Stimulated activated CD8-positive, alpha-beta memory T cell treated with anti-CD3 and anti-CD28 coated beads, Interleukin-7, amount 100 ng/mL, for 4 hours (primary cell): ENCODE measurements around the gene SARNP.

Source experiments
- DNase-seq, 2 donors: peaks; one replicate each; pipeline ENCODE4 v3.0.0-alpha.2; 2020; ENCODE audit warnings: low read depth in 2 of 2

The SARNP gene

DNA sequence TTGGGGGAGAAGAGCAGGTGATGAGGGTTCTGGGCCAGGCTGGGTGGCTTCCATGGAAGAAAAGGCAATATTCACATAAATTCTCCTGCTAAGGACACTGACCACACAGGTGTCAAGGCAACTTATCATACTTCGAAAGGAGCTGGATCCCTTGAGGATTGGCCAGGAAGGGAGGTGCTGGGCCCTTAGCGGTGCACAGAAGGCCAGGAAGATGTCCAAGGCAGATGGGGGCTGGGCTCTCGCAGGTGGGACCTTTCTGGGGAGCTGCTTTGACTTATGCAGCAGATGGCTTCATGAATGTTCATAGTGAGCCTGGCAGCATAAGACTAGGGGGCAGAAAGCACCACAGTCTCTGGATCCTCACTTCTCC is 92.6 kb downstream of the SARNP start:
- no peak for DNase-seq

DNA sequence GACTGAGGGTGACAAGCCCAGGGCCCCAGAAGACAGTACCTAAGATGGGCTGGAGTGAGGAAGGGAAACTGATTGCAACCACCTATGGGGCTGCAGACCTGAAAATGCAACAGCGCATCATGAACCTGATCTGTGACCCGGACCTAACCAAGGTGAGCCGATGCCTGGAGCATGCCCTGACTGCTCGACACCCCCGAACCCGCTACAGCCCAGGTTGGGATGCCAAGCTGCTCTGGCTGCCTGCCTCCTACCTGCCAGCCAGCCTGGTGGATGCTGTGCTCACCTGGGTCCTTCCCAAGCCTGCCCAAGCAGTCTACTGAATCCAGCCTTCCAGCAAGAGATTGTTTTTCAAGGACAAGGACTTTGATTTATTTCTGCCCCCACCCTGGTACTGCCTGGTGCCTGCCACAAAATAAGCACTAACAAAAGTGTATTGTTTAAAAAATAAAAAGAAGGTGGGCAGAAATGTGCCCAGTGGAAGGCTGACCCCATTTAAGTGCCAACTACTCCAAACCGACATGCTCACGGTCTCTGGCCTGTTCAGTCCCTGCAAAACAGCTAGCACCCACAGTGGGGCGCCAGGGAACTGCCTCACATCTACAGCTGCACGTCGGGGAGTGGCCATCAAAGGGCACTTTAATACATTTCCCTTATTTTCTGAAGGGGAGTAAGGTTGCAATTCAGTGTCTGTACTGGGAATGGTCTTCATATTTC is 93.1 kb downstream of the SARNP start:
- DNase-seq = peak; percentile 37 to 40

DNA sequence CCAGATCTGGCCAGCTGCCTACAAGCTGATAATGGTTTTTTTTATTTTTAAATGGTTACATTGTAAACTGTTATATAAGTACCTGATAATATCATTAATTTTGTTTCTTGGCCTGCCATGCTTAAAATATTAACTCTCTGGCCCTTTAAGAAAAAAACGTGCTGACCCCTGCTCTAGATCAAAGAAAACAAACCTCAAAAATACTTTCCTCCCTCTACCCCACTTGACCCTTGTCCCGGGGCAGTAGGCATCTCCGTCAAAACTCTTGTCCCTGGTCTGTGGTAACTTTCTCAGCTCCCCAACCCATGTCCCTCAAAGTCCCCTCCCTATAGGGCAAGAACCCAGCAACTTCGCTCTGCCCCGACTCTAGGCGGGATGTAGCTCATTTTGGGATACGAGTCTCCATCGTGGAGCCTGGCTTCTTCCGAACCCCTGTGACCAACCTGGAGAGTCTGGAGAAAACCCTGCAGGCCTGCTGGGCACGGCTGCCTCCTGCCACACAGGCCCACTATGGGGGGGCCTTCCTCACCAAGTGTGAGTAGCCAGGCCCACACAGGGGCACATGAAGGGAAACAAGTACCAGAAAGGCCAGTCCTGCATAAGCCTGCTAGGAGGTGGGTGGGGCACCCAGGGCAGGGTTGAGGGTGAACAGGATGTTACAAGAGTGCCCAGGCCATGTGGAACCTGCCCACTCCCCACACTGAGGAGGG is 93.9 kb downstream of the SARNP start:
- DNase-seq = no peak

DNA sequence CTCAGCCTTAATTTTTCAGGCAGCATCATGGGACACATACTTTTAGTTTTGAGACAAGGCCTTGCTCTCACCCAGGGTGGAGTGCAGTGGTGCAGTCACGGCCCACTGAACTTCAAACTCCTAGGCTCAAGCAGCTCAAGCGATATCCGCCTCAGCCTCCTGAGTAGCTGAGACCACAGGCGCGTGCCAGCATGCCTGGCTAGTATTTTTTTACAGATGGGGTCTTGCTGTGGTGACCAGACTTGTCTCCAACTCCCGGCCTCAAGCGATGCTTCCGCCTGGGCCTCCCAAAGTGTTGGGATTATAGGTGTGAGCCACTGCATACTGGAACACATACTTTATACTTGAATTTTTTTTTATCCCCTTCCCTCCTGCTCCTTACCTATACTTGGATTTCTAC is 94.6 kb downstream of the SARNP start:
- DNase-seq = no peak

DNA sequence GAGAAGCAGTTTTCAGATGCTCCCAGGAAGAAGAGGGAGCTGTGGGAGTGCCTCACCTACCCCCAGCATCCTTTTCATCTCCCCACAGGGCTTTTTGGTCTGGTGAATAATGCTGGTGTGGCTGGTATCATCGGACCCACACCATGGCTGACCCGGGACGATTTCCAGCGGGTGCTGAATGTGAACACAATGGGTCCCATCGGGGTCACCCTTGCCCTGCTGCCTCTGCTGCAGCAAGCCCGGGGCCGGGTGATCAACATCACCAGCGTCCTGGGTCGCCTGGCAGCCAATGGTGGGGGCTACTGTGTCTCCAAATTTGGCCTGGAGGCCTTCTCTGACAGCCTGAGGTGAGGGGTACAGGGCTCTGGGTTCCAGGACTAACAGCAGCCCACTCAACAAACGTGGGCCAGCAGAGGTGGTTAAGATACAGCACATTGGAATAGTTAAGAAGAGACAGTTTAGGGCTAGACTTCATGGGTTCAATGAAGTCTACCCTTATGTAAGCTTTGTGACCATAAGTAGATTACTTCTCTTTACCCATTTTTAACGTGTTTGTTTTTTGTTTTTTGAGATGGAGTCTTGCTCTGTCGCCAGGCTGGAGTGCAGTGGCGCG is 95.8 kb downstream of the SARNP start:
- DNase-seq = no peak

DNA sequence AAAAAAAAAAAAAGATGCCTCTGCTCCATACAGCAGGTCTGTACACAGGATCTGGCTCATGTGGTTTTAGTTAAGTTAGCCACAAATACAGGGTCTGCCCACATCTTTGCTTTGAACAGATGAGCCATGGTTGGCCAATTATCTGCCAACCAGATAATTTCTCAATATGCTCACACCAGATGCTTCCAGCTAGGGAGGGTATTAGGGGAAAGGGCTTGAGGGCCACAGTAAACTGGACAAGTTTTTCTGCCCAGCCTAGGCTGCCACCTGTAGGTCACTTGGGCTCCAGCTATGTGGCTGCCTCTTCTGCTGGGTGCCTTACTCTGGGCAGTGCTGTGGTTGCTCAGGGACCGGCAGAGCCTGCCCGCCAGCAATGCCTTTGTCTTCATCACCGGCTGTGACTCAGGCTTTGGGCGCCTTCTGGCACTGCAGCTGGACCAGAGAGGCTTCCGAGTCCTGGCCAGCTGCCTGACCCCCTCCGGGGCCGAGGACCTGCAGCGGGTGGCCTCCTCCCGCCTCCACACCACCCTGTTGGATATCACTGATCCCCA is 96.6 kb downstream of the SARNP start:
- DNase-seq = no peak

DNA sequence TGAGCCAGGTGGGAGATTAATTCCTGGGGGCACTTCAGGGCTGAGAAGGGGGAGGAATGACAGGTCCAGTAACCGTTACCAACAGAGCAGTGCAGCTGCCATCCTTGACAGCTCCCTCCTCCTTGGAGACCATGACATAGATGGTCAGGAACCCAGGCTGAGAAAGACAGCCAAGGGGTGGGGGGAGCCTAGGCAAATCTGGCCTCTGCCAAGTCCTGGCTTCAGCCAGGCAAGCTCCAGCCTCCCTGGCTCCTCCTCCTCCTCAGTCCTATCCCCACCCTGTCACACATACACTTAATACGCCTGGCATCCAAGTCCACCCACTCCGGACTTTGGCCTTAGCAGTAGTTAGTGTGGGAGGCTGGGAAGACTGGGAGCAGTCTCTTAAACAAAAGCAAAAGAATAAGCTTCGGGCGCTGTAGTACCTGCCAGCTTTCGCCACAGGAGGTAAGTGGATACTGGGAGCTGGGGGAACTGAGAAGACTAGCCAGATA is 97.4 kb downstream of the SARNP start, which contains the start of gene RDH5:
TSS of gene RDH5 (plus strand) at position 323 of the 494 bp plus-strand sequence. CDS start 792 bp downstream, outside the sequence.
- no peak for DNase-seq

DNA sequence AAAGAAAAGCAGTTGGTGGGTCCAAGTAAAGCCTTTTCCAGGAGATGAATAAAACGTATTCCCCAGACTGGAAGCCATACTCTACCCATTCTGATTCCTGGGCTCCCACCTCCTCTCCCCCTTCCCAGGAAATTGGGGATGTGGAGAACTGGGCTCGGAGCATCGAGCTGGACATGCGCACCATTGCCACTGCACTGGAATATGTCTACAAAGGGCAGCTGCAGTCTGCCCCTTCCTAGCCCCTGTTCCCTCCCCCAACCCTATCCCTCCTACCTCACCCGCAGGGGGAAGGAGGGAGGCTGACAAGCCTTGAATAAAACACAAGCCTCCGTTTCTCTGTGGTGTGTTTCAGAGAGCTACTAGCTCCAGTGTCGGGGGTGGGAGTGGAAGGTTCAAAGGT is 98.2 kb downstream of the SARNP start:
- no peak for DNase-seq

DNA sequence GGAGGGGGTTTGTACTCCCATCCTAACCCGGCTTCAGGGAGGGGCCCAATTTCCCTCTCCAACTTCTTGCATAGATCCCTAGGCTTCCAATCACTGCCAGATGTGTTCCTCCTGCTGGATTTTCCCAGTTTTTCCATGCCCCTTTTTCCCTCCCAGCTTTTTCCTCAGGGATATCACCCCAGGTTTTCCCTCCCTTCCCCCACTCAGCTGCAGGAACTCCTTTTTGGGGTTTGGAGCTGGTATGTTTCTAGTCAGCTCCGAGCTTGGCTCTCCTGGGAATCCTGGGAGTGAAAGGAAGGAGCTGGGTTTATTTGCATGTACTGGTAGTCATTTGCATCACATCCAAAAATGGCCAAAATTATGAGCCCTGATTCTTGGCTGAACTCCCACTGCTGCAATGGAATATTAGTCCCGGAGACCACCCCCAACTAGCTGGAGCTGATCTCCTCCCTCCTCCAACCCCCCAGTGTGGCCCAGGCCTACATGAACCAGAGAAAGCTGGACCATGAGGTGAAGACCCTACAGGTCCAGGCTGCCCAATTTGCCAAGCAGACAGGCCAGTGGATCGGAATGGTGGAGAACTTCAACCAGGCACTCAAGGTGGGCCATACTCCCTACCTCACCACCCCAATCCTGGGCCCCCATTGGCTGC is 98.8 kb downstream of the SARNP start:
- DNase-seq = no peak

DNA sequence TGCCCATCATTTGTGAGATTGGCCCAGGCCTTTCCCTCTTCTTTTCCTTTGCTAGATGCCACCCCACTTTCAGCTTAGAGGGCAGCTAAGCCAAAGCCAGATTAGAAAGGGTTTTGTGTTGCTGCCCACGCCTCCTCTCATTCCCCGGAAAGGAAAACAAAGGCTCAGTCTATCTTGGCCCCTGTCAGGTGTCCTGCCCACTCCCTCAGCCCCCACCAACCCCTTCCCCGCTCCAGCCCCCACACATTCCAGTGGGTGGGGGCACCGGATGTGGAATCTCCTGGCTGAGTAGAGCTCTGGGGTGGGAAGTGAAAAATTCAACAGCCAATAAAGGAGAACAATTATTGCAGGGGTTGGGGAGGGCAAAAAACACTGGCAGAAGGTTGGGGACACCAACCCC is 99.5 kb downstream of the SARNP start:
- no peak for DNase-seq

DNA sequence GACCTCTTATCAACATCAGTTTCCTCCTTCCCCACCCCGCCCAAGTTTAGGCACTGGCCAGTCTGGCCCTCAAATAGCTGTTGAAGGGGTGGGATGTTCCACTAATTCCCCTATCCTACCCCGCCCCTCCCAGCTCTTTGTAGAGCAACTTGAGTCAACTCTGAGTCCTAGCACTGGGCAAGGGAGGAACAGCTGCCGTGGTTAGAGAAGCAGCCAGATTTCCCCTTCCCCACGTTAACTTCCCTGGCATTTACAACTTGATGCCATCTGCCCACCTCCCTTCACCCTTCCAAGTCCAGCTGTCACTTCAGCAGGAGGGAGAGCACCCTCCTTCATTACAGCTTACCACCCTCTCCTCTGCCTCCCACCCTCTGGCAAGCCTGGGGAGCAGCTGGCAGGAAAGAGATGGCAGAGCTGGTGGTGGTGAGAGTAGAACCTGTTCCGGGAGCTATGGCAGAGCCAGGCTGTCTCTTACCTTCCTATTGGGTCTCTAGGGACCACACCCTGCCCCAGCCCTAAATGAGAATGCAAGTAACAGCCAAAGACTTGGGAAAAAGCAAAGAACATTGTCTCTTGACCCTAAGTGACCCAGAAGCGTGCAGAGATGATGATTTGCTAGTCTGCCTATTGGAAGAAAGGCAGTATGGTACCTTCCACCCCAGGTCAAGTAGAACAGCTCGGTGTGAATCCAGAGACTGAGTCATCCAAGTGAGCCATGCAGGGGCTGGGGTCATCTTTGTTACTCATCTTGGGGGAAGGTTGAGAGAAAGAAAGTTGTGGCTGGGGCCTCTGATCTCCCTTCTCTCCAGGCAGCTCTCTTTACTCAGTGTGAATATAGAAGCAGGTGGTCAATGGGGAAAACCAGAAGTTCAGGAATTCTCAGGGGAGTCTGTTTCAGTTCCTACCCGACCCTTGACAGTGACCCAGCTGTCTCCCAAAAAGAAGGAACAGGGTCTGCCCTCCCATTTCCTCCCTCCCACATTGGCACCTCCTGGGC is 100.2 kb downstream of the SARNP start:
- DNase-seq = no peak

DNA sequence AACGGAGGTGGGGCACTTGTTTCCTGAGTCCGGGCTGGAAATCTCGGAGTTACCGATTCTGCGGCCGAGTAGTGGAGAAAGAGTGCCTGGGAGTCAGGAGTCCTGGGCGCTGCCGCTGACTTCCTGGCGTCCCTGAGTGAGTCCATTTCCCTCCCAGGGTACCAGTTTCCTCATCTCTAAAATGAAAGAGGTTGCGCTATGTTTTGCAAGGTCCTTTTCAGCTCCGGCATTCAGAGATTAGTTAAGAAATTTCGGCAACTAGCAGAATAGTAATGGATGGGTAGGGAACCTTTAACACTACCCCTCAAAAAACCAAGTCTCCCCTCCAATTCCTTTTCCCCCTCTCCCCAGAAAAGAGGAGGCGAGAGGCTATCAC is 101.0 kb downstream of the SARNP start:
- no peak for DNase-seq

DNA sequence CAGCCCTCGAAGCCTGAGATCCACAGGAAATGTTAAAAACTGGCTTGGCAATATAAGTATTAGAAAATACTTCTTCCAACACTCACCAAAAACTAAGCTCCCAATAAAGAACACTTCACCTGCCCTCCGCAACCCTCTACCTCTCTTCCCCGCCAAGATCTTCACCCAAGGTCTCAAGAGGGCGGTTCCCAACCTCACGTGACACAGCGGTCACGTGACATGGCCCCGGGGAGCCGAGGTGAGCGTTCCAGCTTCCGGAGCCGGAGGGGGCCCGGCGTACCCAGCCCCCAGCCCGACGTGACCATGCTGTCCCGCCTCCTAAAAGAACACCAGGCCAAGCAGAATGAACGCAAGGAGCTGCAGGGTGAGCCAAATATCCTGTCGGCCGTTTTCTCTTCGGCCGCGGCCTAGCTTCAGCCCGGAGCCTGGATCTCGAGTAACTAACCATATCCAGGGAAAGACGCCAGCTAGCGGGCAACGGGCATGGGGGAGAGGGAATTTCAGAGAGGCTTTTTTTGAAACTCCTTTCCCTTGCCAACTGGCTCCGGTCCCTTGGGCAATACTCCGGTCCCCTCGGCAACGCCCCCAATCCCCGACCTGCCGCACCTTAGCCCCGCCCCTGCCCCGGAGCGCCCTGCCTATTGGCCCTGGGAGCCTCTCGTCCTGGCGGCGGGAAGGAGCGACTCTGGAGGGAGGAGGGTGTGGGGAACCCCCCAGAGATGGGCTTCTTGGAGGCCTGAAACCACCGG is 101.5 kb downstream of the SARNP start, which contains the start of gene BLOC1S1:
TSS of gene BLOC1S1 (plus strand) at position 214 of the 749 bp plus-strand sequence. CDS start at position 220, 6 bp downstream.
- peak; percentile 81 to 85 for DNase-seq

DNA sequence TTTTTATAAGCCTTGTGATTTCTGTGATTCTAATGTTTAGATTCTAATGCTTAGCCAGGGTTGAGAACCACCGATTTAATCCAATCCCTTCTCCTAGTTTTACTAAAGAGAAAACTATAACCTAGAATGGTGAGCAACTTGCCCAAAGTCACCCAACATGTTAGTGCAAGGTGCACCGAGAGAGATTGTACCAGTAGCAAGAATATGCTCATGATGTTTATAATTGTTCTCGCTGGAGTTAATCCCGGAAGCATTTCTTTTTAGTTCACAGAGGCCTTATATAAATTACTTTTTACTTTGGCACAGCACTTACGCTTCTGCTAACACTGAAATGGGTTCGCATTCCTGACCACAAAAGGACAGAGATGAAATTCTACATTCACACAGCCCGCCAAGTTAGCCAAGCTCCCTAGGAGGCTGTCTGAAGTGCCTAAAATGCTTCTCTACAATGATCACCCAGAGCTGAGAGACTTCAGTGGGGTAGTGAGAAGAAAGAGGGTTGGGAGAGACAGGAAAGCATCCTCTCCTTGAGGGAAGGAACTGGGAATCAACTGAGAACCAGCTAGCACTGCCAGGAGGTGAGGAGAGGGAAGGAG is 102.3 kb downstream of the SARNP start:
- no peak for DNase-seq

DNA sequence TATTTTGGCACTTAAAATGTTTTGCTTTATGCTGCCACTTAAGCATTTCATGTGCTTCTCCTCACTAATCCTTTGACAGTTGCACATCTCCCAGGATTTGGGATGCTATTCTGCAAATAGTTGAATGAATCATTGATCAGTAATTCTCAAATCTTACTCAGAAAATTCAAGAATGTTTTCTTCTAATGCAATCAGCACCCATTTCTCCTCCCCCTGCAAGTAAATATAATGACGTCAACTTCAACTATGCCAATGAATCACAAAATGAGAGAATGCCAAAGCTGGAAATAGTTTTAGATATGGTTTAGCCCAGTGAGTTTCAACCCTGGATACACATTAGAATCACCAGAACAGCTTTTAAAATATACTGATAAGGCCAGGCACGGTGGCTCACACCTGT is 103.8 kb downstream of the SARNP start:
- DNase-seq = no peak

DNA sequence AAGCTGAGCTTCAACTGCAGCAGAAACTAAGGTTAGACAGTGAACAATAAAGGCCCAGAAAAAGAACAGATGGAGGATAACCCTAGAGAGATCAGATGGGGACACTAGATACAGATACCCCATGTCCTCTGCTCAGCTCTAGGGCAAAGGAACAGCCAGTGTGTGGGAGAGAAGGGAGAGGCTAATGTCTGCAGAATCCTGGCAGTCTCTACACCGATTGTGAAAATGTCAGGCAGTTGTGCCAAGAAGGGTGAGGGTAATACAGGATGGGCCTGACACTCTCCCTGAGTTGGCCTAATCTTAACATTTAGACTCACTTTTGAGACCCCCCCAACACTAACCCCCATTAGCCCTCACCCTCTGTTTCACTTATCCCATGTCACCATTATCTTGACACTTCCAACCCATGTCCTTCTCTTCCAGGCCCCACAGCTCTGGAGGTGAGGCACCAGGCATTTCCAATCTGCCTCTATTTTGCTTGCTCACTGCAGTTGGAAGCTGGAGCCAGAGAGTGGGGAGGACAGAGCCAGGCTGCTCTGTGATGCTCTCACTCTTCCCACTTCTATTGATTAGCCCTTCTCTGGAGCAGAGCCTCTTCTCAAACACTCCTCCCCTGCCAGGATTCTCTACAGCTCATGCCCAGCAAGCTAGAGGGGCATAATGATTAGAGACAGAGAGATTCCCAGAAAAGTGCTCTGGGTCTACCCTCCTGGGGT is 104.7 kb downstream of the SARNP start:
- DNase-seq = no peak

DNA sequence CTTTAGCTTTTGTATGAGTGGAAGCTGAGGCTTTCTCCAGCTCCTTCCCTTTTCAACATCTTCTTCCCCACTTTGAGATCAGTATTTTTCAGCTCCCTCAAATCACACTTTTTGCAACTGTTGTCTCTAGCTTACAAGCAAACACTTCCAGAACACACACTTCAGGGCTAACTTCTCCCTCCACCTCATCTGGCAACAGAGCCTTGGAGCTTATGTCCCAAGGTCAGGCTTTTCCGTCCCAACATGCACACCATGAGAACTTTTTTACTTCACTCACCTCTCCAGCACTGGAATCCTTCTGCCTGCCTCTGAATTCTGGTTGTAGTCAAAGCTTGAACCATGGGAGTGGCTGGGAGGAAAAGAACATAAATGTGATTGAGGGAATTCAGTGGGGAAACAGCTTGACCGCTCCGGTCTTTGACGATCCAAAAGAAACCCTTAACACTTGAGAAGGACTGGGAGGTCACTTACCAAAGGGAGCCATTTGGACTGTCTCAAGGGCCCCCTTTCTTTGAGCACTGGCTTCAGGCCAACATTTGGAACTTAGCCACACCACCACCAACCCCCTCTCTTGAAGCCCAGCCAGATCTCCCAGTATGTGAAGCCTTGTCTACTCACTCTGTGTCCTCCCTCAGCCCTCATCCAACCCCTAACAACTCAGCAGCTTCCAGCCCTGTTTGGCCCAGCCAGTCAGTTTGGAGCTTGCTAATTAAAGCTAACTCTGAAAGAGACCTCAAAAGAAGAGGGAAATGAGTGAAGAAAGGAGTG is 105.6 kb downstream of the SARNP start:
- DNase-seq = no peak

DNA sequence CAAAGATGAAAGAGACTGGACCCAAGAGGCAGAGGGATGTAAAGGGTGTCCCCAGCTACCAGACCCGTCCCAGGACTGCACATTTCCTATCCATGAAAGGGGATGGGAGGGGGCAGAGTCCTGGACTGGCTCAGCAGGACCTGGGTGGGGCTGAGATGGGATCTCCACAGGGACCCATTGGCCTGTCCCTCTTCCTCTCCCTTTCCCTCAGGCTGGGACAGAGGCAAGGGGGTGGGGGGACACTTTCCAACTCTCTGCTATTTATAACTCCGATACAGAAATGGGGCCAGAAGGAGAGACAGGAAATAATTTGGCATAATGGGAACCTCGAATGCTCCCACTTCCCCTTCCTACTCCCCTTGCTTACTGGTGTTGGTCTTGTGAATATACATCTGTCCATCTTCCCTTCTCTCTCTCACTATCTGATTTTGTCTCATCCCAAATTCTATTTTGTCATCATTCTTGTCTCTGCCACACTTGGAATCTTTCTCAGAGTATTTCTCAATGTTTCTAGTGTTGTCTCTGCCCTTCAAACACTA is 108.8 kb downstream of the SARNP start:
- no peak for DNase-seq
